GM23338 (cell line): ENCODE measurements around the gene FGF3. TPM values are rescaled to one million over a fixed set of nuclear protein-coding genes. Genes with fewer than 3 reads are reported as not detected.
A peak's percentile ranks its signal among the peaks of the same experiment; 100 is the strongest.

Experiments
- ATAC-seq: fragments of 200-7000 bp; cut with Tn5 transposase; 3 replicates; pipeline ENCODE4 v1.9.1; 2020
- DNase-seq: peaks from one replicate; pipeline ENCODE4 v3.0.0-alpha.2; 2015; ENCODE audit warnings: low spot score
- H2AFZ ChIP-seq: fragments of 200-600 bp; sonication (generic); 2 replicates; pipeline ENCODE4 v1.8.0; 2016; ENCODE audit warnings: antibody characterized with exemption, mild to moderate bottlenecking, moderate library complexity
- H3F3A ChIP-seq: fragments of 200-600 bp; sonication (generic); replicated peaks from 2 replicates; pipeline ENCODE4 v1.8.0; 2017; ENCODE audit warnings: antibody characterized with exemption, mixed run types, low read depth
- H3K27ac ChIP-seq: fragments of 200-600 bp; sonication (generic); 2 replicates; pipeline ENCODE4 v1.6.1; 2016; ENCODE audit warnings: low read depth
- H3K27me3 ChIP-seq: fragments of 200-600 bp; sonication (generic); 2 replicates; pipeline ENCODE4 v1.8.0; 2016; ENCODE audit warnings: mild to moderate bottlenecking, mixed run types, moderate library complexity; ENCODE audit not compliant: insufficient read depth
- H3K36me3 ChIP-seq: fragments of 200-600 bp; sonication (generic); 2 replicates; pipeline ENCODE4 v1.8.0; 2016; ENCODE audit warnings: mild to moderate bottlenecking; ENCODE audit not compliant: insufficient read depth
- H3K4me1 ChIP-seq: fragments of 200-600 bp; sonication (generic); 2 replicates; pipeline ENCODE4 v1.8.0; 2016; ENCODE audit warnings: mild to moderate bottlenecking, moderate library complexity; ENCODE audit not compliant: insufficient read depth
- H3K4me2 ChIP-seq: fragments of 200-600 bp; sonication (generic); 2 replicates; pipeline ENCODE4 v1.7.1; 2017; ENCODE audit warnings: mixed run types
- H3K4me3 ChIP-seq: fragments of 200-600 bp; sonication (generic); 2 replicates; pipeline ENCODE4 v1.6.1; 2016; ENCODE audit warnings: mixed run types
- H3K79me2 ChIP-seq: fragments of 200-600 bp; sonication (generic); replicated peaks from 2 replicates; pipeline ENCODE4 v1.8.0; 2017; ENCODE audit warnings: mild to moderate bottlenecking; ENCODE audit not compliant: insufficient read depth
- H3K9me2 ChIP-seq: fragments of 200-600 bp; sonication (generic); 2 replicates; pipeline ENCODE4 v1.8.0; 2017; ENCODE audit not compliant: insufficient read depth
- H4K20me1 ChIP-seq: fragments of 200-600 bp; sonication (generic); replicated peaks from 2 replicates; pipeline ENCODE4 v1.8.0; 2017; ENCODE audit warnings: mild to moderate bottlenecking; ENCODE audit not compliant: insufficient read depth
- H3K27ac Mint-ChIP-seq: 2 replicates; pipeline ENCODE4 v1.8.0; 2020; ENCODE audit warnings: inconsistent platforms, mild to moderate bottlenecking, moderate library complexity, mixed read lengths
- H3K27me3 Mint-ChIP-seq: 3 replicates; pipeline ENCODE4 v1.8.0; 2022; ENCODE audit warnings: low read depth, mild to moderate bottlenecking, moderate library complexity, mixed read lengths, inconsistent platforms; ENCODE audit not compliant: insufficient read depth, poor library complexity
- H3K36me3 Mint-ChIP-seq: 3 replicates; pipeline ENCODE4 v1.8.0; 2021; ENCODE audit warnings: low read depth, mild to moderate bottlenecking, inconsistent platforms, moderate library complexity, mixed read lengths
- H3K4me1 Mint-ChIP-seq: 3 replicates; pipeline ENCODE4 v1.8.0; 2020; ENCODE audit warnings: mild to moderate bottlenecking, inconsistent platforms, mixed read lengths
- H3K4me3 Mint-ChIP-seq: 3 replicates; pipeline ENCODE4 v1.8.0; 2021; ENCODE audit warnings: moderate library complexity, mild to moderate bottlenecking, inconsistent platforms, mixed read lengths
- H3K9me3 Mint-ChIP-seq: 3 replicates; pipeline ENCODE4 v1.8.0; 2020; ENCODE audit warnings: moderate library complexity, mild to moderate bottlenecking, inconsistent platforms, mixed read lengths
- CREB1 ChIP-seq: fragments of 250-450 bp; sonication (Bioruptor Pico); IDR thresholded peaks from 2 replicates; pipeline ENCODE4 v1.5.0; 2020; ENCODE audit warnings: low read depth, mild to moderate bottlenecking, moderate library complexity
- EZH2 ChIP-seq: fragments of 200-600 bp; sonication (generic); IDR thresholded peaks from one replicate; pipeline ENCODE4 v1.8.0; 2017; ENCODE audit warnings: antibody characterized with exemption, mild to moderate bottlenecking, low read depth; ENCODE audit not compliant: unreplicated experiment
- EZH2phosphoT487 ChIP-seq: fragments of 200-600 bp; sonication (generic); IDR thresholded peaks from one replicate; pipeline ENCODE4 v1.8.1; 2018; ENCODE audit warnings: antibody characterized with exemption; ENCODE audit not compliant: unreplicated experiment
- JUNB ChIP-seq: IDR thresholded peaks from one replicate; pipeline ENCODE4 v1.6.1; 2016; ENCODE audit warnings: antibody characterized with exemption; ENCODE audit not compliant: unreplicated experiment
- STAT1 ChIP-seq: IDR thresholded peaks from one replicate; pipeline ENCODE4 v1.6.1; 2016; ENCODE audit warnings: antibody characterized with exemption; ENCODE audit not compliant: unreplicated experiment
- polyA plus RNA-seq: library from polyadenylated mRNA; unstranded; fragments of >200 nt; fragmentation: Nextera tagmentation; extraction: Ambion mirVana; gene quantifications from 2 replicates; pipeline ENCODE4 v1.2.1, GENCODE V29; 2016
- total RNA-seq: library from RNA; depleted of rRNA; stranded (reverse); fragments of >200 nt; shearing (Covaris generic); gene quantifications from 2 replicates; pipeline ENCODE4 v1.2.3, GENCODE V29; 2014
- TF ChIP-seq, protein P1 (sequence below), 2 experiments: fragments of 200-600 bp in 1 of 2; sonication (generic) in 1 of 2; conservative IDR thresholded peaks; 2 replicates each; pipeline versions ENCODE4 v1.5.1 to v1.6.1; 2016 to 2017; ENCODE audit warnings: antibody characterized with exemption in 2 of 2, low read depth in 2 of 2, mild to moderate bottlenecking in 2 of 2, moderate library complexity in 1 of 2
- TF ChIP-seq, protein P2 (sequence below): fragments of 250-450 bp; sonication (Bioruptor Pico); IDR thresholded peaks from 2 replicates; pipeline ENCODE4 v1.5.0; 2020; ENCODE audit warnings: mild to moderate bottlenecking, moderate library complexity

FGF3 gene
- total and polyA plus RNA-seq, 2 experiments from 2014 or later: 1.2 TPM; not detected in 1

DNA sequence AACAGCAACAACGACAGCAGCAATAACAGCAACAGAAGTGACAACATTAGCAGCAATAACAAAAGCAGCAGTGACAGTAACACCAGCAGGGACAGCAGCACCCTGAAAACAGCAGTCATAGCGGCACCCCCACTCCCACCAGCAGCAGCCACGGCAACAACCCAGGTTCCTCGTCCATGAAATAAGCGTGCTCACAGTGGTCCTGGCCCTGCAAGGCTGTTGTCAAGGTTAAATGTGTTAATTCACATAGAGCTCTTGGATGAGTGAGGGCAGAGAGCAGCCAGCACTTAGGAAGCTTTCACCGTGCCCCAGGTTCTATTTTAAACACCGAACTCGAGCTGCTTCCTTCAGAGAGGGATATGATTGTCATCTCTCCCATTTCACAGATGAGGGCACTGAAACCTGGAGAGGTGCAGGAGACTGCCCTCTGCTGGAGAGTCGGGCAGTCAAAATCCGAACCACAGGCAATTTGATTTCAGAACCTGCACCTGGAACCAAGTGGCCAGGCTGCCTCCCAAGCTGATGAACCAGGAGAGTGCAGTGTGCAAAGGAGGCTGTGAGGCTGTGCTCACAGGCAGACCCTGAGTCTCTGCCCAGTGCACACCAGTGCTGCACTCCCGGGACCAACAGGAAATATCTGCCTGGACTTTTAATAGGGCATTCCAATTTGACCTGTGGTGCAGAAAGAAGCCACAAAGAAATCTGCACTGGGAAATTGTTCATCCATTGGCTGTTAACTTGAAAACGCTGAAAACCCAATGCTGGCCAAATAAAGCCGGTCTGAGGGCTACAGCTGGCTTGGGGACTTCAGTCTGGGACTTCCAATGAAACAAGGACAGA, 22.9 kb upstream of the FGF3 start:
- no peak overlapping the region for H3K27ac ChIP-seq
- ATAC-seq (peak; percentile 45), DNase-seq (peak; percentile 72)
- no peak overlapping the region for H3K4me3 ChIP-seq
- 0 out of 2 replicates have a peak, but pooled peaks cover 3% of the 10 kb centered on the region for H3F3A ChIP-seq
- H3K79me2 ChIP-seq: no peaks in the 10 kb centered on the region
- Mint-ChIP-seq H3K36me3 (no peaks in the 10 kb centered on the region), H3K27me3 (peaks cover 10% of the 10 kb centered on the region), H3K4me1 (peaks cover 8% of the 10 kb centered on the region; the same call in 2 of the 3 replicates), H3K27ac (no peak overlapping the region), H3K4me3 (no peak overlapping the region), H3K9me3 (no peaks in the 10 kb centered on the region)
- H2AFZ ChIP-seq: no peak overlapping the region
- no peak for TF ChIP-seq STAT1
- TF ChIP-seq, protein P1, sequence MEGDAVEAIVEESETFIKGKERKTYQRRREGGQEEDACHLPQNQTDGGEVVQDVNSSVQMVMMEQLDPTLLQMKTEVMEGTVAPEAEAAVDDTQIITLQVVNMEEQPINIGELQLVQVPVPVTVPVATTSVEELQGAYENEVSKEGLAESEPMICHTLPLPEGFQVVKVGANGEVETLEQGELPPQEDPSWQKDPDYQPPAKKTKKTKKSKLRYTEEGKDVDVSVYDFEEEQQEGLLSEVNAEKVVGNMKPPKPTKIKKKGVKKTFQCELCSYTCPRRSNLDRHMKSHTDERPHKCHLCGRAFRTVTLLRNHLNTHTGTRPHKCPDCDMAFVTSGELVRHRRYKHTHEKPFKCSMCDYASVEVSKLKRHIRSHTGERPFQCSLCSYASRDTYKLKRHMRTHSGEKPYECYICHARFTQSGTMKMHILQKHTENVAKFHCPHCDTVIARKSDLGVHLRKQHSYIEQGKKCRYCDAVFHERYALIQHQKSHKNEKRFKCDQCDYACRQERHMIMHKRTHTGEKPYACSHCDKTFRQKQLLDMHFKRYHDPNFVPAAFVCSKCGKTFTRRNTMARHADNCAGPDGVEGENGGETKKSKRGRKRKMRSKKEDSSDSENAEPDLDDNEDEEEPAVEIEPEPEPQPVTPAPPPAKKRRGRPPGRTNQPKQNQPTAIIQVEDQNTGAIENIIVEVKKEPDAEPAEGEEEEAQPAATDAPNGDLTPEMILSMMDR (conservative IDR thresholded peaks at IDR 0.05; ENCODE audit: low read depth in 2 of 2): peak; percentile 81 to 83
- no peaks in the 10 kb centered on the region for H3K27me3 ChIP-seq
- no peaks in the 10 kb centered on the region for H4K20me1 ChIP-seq
- peaks cover 13% of the 10 kb centered on the region for H3K4me1 ChIP-seq
- 0 out of 2 replicates have a peak overlapping the region, but pooled peaks have one; percentile 49 for H3K4me2 ChIP-seq
- H3K36me3 ChIP-seq: no peaks in the 10 kb centered on the region
- peaks cover 11% of the 10 kb centered on the region; the same call in 1 of the 2 replicates for H3K9me2 ChIP-seq

GRCh38 chr11:69841170-69841858, 22.1 kb upstream of the FGF3 start:
- H3K4me3 Mint-ChIP-seq: no peak overlapping the region
- no peaks in the 10 kb centered on the region for H3K9me3 Mint-ChIP-seq
- H4K20me1 ChIP-seq: no peaks in the 10 kb centered on the region
- H3K4me1 ChIP-seq: peaks cover 12% of the 10 kb centered on the region
- H3K4me1 Mint-ChIP-seq: peaks cover 3% of the 10 kb centered on the region; the same call in 1 of the 3 replicates
- no peaks in the 10 kb centered on the region for H3K36me3 Mint-ChIP-seq
- no peaks in the 10 kb centered on the region for H3K79me2 ChIP-seq
- H3K27ac ChIP-seq: no peak overlapping the region
- no peak overlapping the region for H3K27ac Mint-ChIP-seq
- H3K4me3 ChIP-seq: no peak overlapping the region
- no peaks in the 10 kb centered on the region for H3K27me3 ChIP-seq
- no peaks in the 10 kb centered on the region for H3K36me3 ChIP-seq
- ATAC-seq: no peak
- peaks cover 10% of the 10 kb centered on the region for H3K27me3 Mint-ChIP-seq
- DNase-seq: no peak
- H3K9me2 ChIP-seq: peaks cover 11% of the 10 kb centered on the region; the same call in 1 of the 2 replicates
- 0 out of 2 replicates have a peak, but pooled peaks cover 3% of the 10 kb centered on the region for H3F3A ChIP-seq
- no peak overlapping the region for H2AFZ ChIP-seq
- H3K4me2 ChIP-seq: no peak overlapping the region
- no peak for TF ChIP-seq CREB1
- no peak for TF ChIP-seq EZH2
- TF ChIP-seq, protein P2, sequence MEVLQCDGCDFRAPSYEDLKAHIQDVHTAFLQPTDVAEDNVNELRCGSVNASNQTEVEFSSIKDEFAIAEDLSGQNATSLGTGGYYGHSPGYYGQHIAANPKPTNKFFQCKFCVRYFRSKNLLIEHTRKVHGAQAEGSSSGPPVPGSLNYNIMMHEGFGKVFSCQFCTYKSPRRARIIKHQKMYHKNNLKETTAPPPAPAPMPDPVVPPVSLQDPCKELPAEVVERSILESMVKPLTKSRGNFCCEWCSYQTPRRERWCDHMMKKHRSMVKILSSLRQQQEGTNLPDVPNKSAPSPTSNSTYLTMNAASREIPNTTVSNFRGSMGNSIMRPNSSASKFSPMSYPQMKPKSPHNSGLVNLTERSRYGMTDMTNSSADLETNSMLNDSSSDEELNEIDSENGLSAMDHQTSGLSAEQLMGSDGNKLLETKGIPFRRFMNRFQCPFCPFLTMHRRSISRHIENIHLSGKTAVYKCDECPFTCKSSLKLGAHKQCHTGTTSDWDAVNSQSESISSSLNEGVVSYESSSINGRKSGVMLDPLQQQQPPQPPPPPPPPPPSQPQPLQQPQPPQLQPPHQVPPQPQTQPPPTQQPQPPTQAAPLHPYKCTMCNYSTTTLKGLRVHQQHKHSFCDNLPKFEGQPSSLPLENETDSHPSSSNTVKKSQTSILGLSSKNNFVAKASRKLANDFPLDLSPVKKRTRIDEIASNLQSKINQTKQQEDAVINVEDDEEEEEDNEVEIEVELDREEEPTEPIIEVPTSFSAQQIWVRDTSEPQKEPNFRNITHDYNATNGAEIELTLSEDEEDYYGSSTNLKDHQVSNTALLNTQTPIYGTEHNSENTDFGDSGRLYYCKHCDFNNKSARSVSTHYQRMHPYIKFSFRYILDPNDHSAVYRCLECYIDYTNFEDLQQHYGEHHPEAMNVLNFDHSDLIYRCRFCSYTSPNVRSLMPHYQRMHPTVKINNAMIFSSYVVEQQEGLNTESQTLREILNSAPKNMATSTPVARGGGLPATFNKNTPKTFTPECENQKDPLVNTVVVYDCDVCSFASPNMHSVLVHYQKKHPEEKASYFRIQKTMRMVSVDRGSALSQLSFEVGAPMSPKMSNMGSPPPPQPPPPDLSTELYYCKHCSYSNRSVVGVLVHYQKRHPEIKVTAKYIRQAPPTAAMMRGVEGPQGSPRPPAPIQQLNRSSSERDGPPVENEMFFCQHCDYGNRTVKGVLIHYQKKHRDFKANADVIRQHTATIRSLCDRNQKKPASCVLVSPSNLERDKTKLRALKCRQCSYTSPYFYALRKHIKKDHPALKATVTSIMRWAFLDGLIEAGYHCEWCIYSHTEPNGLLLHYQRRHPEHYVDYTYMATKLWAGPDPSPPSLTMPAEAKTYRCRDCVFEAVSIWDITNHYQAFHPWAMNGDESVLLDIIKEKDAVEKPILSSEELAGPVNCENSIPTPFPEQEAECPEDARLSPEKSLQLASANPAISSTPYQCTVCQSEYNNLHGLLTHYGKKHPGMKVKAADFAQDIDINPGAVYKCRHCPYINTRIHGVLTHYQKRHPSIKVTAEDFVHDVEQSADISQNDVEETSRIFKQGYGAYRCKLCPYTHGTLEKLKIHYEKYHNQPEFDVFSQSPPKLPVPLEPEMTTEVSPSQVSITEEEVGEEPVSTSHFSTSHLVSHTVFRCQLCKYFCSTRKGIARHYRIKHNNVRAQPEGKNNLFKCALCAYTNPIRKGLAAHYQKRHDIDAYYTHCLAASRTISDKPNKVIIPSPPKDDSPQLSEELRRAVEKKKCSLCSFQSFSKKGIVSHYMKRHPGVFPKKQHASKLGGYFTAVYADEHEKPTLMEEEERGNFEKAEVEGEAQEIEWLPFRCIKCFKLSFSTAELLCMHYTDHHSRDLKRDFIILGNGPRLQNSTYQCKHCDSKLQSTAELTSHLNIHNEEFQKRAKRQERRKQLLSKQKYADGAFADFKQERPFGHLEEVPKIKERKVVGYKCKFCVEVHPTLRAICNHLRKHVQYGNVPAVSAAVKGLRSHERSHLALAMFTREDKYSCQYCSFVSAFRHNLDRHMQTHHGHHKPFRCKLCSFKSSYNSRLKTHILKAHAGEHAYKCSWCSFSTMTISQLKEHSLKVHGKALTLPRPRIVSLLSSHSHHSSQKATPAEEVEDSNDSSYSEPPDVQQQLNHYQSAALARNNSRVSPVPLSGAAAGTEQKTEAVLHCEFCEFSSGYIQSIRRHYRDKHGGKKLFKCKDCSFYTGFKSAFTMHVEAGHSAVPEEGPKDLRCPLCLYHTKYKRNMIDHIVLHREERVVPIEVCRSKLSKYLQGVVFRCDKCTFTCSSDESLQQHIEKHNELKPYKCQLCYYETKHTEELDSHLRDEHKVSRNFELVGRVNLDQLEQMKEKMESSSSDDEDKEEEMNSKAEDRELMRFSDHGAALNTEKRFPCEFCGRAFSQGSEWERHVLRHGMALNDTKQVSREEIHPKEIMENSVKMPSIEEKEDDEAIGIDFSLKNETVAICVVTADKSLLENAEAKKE (CRISPR knock-in tag): no peak
- no peak for TF ChIP-seq JUNB
- no peak for TF ChIP-seq EZH2phosphoT487
- TF ChIP-seq STAT1: no peak
